ENCODE results near the gene SNRNP200. TPM values are rescaled to one million over a fixed set of nuclear protein-coding genes. Genes with fewer than 3 reads are reported as not detected.

Gene SNRNP200
- total RNA-seq, 2 donors from 2014 or later, result 190 to 211 TPM

DNA sequence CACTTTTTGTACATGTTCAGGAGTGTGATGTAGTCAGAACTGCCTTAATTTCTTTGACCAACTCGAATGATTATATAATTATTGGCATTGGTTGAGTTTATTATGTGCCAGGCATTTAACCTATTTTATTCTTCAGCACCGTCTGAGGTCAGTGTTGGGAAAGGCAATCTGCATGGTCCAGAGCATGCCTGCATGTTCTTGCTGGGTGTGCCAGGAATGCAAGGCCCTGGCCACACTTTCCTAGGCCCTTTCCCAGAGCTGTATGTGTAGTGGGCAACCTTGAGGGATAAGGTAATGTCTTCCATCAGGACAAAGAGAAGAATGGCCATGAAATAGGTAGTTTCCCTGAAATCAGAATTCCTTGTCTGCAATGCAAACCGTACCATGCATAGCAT lies 9.7 kb upstream of the SNRNP200 start:
- no peak for DNase-seq
- H3K36me3 Mint-ChIP-seq (ENCODE audit: low read depth), result no peaks in the 10 kb centered on the region
- no peak overlapping the region for H3K4me3 Mint-ChIP-seq
- Histone ChIP-seq H3K36me3 (ENCODE audit: control insufficient read depth, insufficient read depth, low read length) (no peaks in the 10 kb centered on the region), H3K4me3 (ENCODE audit: low read length) (no peak overlapping the region), H3K4me1 (ENCODE audit: control insufficient read depth, insufficient read depth, low read length) (no peaks in the 10 kb centered on the region), H3K9me3 (ENCODE audit: control insufficient read depth, low read length) (no peaks in the 10 kb centered on the region), H3K27ac (ENCODE audit: low read depth, low read length) (no peak overlapping the region), H3K27me3 (ENCODE audit: control insufficient read depth, insufficient read depth, low read length, poor library complexity, severe bottlenecking) (peaks cover 18% of the 10 kb centered on the region), H3K9ac (ENCODE audit: extremely low read depth, low read length, poor library complexity, severe bottlenecking) (no peak overlapping the region)
- peaks cover 7% of the 10 kb centered on the region for H3K4me1 Mint-ChIP-seq
- TF ChIP-seq, protein P1, sequence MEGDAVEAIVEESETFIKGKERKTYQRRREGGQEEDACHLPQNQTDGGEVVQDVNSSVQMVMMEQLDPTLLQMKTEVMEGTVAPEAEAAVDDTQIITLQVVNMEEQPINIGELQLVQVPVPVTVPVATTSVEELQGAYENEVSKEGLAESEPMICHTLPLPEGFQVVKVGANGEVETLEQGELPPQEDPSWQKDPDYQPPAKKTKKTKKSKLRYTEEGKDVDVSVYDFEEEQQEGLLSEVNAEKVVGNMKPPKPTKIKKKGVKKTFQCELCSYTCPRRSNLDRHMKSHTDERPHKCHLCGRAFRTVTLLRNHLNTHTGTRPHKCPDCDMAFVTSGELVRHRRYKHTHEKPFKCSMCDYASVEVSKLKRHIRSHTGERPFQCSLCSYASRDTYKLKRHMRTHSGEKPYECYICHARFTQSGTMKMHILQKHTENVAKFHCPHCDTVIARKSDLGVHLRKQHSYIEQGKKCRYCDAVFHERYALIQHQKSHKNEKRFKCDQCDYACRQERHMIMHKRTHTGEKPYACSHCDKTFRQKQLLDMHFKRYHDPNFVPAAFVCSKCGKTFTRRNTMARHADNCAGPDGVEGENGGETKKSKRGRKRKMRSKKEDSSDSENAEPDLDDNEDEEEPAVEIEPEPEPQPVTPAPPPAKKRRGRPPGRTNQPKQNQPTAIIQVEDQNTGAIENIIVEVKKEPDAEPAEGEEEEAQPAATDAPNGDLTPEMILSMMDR (conservative IDR thresholded peaks at IDR 0.05), result no peak
- peaks cover 36% of the 10 kb centered on the region for H3K27me3 Mint-ChIP-seq (ENCODE audit: insufficient read depth)
- no peaks in the 10 kb centered on the region for H3K9me3 Mint-ChIP-seq
- WGBS, 2 experiments (ENCODE audit: insufficient coverage in 1 of 2, insufficient read length in 1 of 2), result 91 to 100% methylated on average over 3 of the region's 3 CpGs
- H3K27ac Mint-ChIP-seq, result no peak overlapping the region

DNA sequence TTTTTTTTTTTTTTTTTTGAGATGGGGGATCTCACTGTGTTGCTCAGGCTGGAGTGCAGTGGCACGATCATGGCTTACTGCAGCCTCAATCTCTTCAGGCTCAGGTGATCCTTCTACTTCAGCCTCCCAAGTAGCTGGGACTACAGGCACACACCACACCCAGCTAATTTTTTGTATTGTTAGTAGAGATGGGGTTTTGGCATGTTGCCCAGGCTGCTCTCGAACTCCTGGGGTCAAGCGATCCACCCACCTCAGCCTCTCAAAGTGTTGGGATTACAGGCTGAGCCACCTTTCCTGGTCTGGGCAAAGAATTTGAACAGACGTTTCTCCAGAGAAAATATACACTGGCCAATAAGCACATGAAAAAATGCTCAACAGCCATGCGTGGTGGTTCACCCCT lies 2.9 kb upstream of the SNRNP200 start:
- no peaks in the 10 kb centered on the region for H3K27me3 ChIP-seq (ENCODE audit: control insufficient read depth, insufficient read depth, low read length, poor library complexity, severe bottlenecking)
- H3K9me3 ChIP-seq (ENCODE audit: control insufficient read depth, low read length), result no peaks in the 10 kb centered on the region
- H3K27ac ChIP-seq (ENCODE audit: low read depth, low read length), result no peak overlapping the region
- Mint-ChIP-seq H3K36me3 (ENCODE audit: low read depth) (peaks cover 15% of the 10 kb centered on the region), H3K9me3 (no peaks in the 10 kb centered on the region), H3K27ac (no peak overlapping the region), H3K4me3 (no peak overlapping the region), H3K4me1 (peaks cover 23% of the 10 kb centered on the region), H3K27me3 (ENCODE audit: insufficient read depth) (peaks cover 11% of the 10 kb centered on the region)
- 90 to 93% methylated on average over 2 to 5 of the region's 5 CpGs for WGBS, 2 experiments (ENCODE audit: insufficient coverage in 1 of 2, insufficient read length in 1 of 2)
- DNase-seq, result no peak
- H3K4me1 ChIP-seq (ENCODE audit: control insufficient read depth, insufficient read depth, low read length), result peaks cover 6% of the 10 kb centered on the region
- H3K4me3 ChIP-seq (ENCODE audit: low read length), result no peak overlapping the region
- no peak overlapping the region for H3K9ac ChIP-seq (ENCODE audit: extremely low read depth, low read length, poor library complexity, severe bottlenecking)
- peaks cover 14% of the 10 kb centered on the region for H3K36me3 ChIP-seq (ENCODE audit: control insufficient read depth, insufficient read depth, low read length)
- TF ChIP-seq, protein P1 (conservative IDR thresholded peaks at IDR 0.05), result no peak

DNA sequence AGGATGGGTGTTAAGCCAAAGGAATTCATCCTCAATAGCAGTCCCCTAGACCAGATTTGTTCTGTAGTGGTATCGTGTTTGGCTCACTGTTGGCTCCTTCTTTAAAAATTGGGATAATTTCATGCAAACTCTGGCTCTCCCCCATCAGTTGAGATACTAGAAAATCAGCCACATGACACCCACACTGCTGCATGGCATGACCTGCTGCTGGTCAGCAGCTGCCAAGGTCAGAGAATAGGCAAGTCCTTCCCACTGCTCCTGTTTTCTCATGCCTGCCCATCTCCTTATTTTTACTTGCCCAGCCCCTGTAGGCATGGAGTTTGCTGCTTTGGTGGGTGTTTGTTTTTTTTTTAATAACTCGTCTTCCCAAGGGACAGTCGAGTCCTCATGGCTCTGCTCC lies 1.0 kb upstream of the SNRNP200 start:
- Histone ChIP-seq H3K9ac (ENCODE audit: extremely low read depth, low read length, poor library complexity, severe bottlenecking) (no peak overlapping the region), H3K9me3 (ENCODE audit: control insufficient read depth, low read length) (no peaks in the 10 kb centered on the region), H3K27ac (ENCODE audit: low read depth, low read length) (no peak overlapping the region), H3K36me3 (ENCODE audit: control insufficient read depth, insufficient read depth, low read length) (peaks cover 32% of the 10 kb centered on the region), H3K4me1 (ENCODE audit: control insufficient read depth, insufficient read depth, low read length) (peaks cover 6% of the 10 kb centered on the region), H3K27me3 (ENCODE audit: control insufficient read depth, insufficient read depth, low read length, poor library complexity, severe bottlenecking) (no peaks in the 10 kb centered on the region), H3K4me3 (ENCODE audit: low read length) (peak overlapping the region; percentile 93)
- no peak for DNase-seq
- TF ChIP-seq, protein P1 (conservative IDR thresholded peaks at IDR 0.05), result no peak
- H3K27ac Mint-ChIP-seq, result peak overlapping the region; percentile 99
- H3K36me3 Mint-ChIP-seq (ENCODE audit: low read depth), result peaks cover 34% of the 10 kb centered on the region
- 91 to 100% methylated on average over 2 to 3 of the region's 3 CpGs for WGBS, 2 experiments (ENCODE audit: insufficient coverage in 1 of 2, insufficient read length in 1 of 2)
- H3K27me3 Mint-ChIP-seq (ENCODE audit: insufficient read depth), result peaks cover 11% of the 10 kb centered on the region
- H3K4me1 Mint-ChIP-seq, result peaks cover 15% of the 10 kb centered on the region
- H3K9me3 Mint-ChIP-seq, result no peaks in the 10 kb centered on the region
- H3K4me3 Mint-ChIP-seq, result peak overlapping the region; percentile 99

Data from endodermal cell (in vitro differentiated cells).